ENCODE results near the gene NPTX2.

The NPTX2 gene

GRCh38 chr7:98653601-98654310 is 36.7 kb downstream of the NPTX2 start:
- FAIRE-seq (no peak), DNase-seq (ENCODE audit: insufficient read length, low spot score) (no peak)

- FAIRE-seq = no peak
- no peak for DNase-seq (ENCODE audit: insufficient read length, low spot score)
Measured at GRCh38 chr7:98654524-98655272, 37.6 kb downstream of the NPTX2 start.

GRCh38 chr7:98655611-98656010 is 38.5 kb downstream of the NPTX2 start:
- FAIRE-seq (no peak), DNase-seq (ENCODE audit: insufficient read length, low spot score) (no peak)

GRCh38 chr7:98656899-98657298 is 39.8 kb downstream of the NPTX2 start:
- no peak for DNase-seq (ENCODE audit: insufficient read length, low spot score)
- no peak for FAIRE-seq

GRCh38 chr7:98657736-98658135 is 40.7 kb downstream of the NPTX2 start:
- no peak for FAIRE-seq
- DNase-seq (ENCODE audit: insufficient read length, low spot score) = no peak

- no peak for DNase-seq (ENCODE audit: insufficient read length, low spot score)
- no peak for FAIRE-seq
Measured at GRCh38 chr7:98659756-98660155, 42.7 kb downstream of the NPTX2 start.

- DNase-seq (ENCODE audit: insufficient read length, low spot score) (no peak), FAIRE-seq (no peak)
Measured at GRCh38 chr7:98661607-98662006, 44.5 kb downstream of the NPTX2 start.

GRCh38 chr7:98662289-98662688 is 45.2 kb downstream of the NPTX2 start:
- no peak for FAIRE-seq
- DNase-seq (ENCODE audit: insufficient read length, low spot score) = no peak

GRCh38 chr7:98664882-98665281 is 47.8 kb downstream of the NPTX2 start:
- no peak for FAIRE-seq
- DNase-seq (ENCODE audit: insufficient read length, low spot score) = no peak

- no peak for DNase-seq (ENCODE audit: insufficient read length, low spot score)
Measured at GRCh38 chr7:98668255-98668654, 51.2 kb downstream of the NPTX2 start.

GRCh38 chr7:98669329-98670000 is 52.4 kb downstream of the NPTX2 start:
- DNase-seq (ENCODE audit: insufficient read length, low spot score) = no peak
- no peak for FAIRE-seq

More at GRCh38 chr7:98668255-98668654, 51.2 kb downstream of the NPTX2 start:
- no peak for FAIRE-seq

GRCh38 chr7:98670186-98670585 is 53.1 kb downstream of the NPTX2 start:
- DNase-seq (ENCODE audit: insufficient read length, low spot score) (no peak), FAIRE-seq (no peak)

GRCh38 chr7:98671733-98672331 is 54.7 kb downstream of the NPTX2 start:
- DNase-seq (ENCODE audit: insufficient read length, low spot score) (no peak), FAIRE-seq (no peak)

GRCh38 chr7:98674461-98674860 is 57.4 kb downstream of the NPTX2 start:
- DNase-seq (ENCODE audit: insufficient read length, low spot score) = no peak
- no peak for FAIRE-seq

GRCh38 chr7:98674881-98675280 is 57.8 kb downstream of the NPTX2 start:
- FAIRE-seq (no peak), DNase-seq (ENCODE audit: insufficient read length, low spot score) (no peak)

GRCh38 chr7:98678215-98678614 is 61.1 kb downstream of the NPTX2 start:
- FAIRE-seq (no peak), DNase-seq (ENCODE audit: insufficient read length, low spot score) (no peak)
